HCT116 (cell line): Measurements from ENCODE around the gene PXK. TPM values are rescaled to one million over a fixed set of nuclear protein-coding genes. Genes with fewer than 3 reads are reported as not detected.

ENCODE experiments used
- ATAC-seq: fragments of 200-7000 bp; cut with Tn5 transposase; 2 replicates; pipeline ENCODE4 v1.9.1; 2020; ENCODE audit warnings: mild to moderate bottlenecking, moderate library complexity
- BruUV-seq: library from RNA; stranded (reverse); fragments of 400-500 nt; replicated peaks from 2 replicates; lab custom pipeline; 2021; lab: Mats Ljungman, UMichigan
- CTCF ChIA-PET: fragments of 300-600 bp; sonication (Branson Sonifier 250); formaldehyde crosslinking; loops from one replicate; lab custom pipeline; 2021; ENCODE audit warnings: antibody characterized with exemption; lab: Charles Lee
- POLR2A ChIA-PET: fragments of 300-600, 350-600 bp; sonication (Branson Sonifier 250); formaldehyde crosslinking; loops from one replicate; lab custom pipeline; 2021; ENCODE audit warnings: antibody characterized with exemption; lab: Charles Lee
- RAD21 ChIA-PET, 2 experiments: fragments of 300-600 bp; sonication (Branson Sonifier 250); formaldehyde crosslinking; loops; one replicate each; lab custom pipeline; 2023; ENCODE audit warnings: low total read pairs in 2 of 2; ENCODE audit not compliant: uncharacterized antibody in 2 of 2, unreplicated experiment in 2 of 2, low non-redundant PET in 1 of 2; lab: Charles Lee
- DNase-seq: peaks from one replicate; pipeline ENCODE4 v3.0.0-alpha.2; 2010; ENCODE audit warnings: low read depth, low spot score
- H2AFZ ChIP-seq: fragments of 200-600 bp; shearing (Covaris generic), sonication (generic); 2 replicates; pipeline ENCODE4 v1.6.1; 2017; ENCODE audit warnings: low read depth, mixed run types, mixed read lengths, antibody characterized with exemption, low read length; ENCODE audit not compliant: poor library complexity, severe bottlenecking
- H3K27ac ChIP-seq: 2 replicates; pipeline ENCODE4 v1.5.1; 2012; ENCODE audit warnings: low read depth, low read length
- H3K27me3 ChIP-seq: fragments of 200-600 bp; sonication (generic); 2 replicates; pipeline ENCODE4 v1.6.1; 2016; ENCODE audit warnings: mixed run types, low read length, mixed read lengths; ENCODE audit not compliant: insufficient read depth
- H3K36me3 ChIP-seq, 2 experiments: fragments of 200-500 bp in 1 of 2; fragments of 200-600 bp in 1 of 2; sonication (Bioruptor generic) in 1 of 2; sonication (generic) in 1 of 2; 2 replicates each; pipeline versions ENCODE4 v1.5.1 to v1.6.1; 2014 to 2016; ENCODE audit warnings: low read length in 2 of 2, inconsistent platforms in 1 of 2, mixed read lengths in 1 of 2, mixed run types in 1 of 2; ENCODE audit not compliant: insufficient read depth in 2 of 2, control insufficient read depth in 1 of 2
- H3K4me1 ChIP-seq, 2 experiments: fragments of 200-600 bp in 1 of 2; sonication (generic) in 1 of 2; 2 replicates each; pipeline versions ENCODE4 v1.5.1 to v1.6.1; 2012 to 2017; ENCODE audit warnings: low read length in 2 of 2, inconsistent platforms in 1 of 2, mild to moderate bottlenecking in 1 of 2, mixed read lengths in 1 of 2, mixed run types in 1 of 2, moderate library complexity in 1 of 2; ENCODE audit not compliant: insufficient read depth in 2 of 2, control insufficient read depth in 1 of 2
- H3K4me2 ChIP-seq: fragments of 200-600 bp; sonication (generic); 2 replicates; pipeline ENCODE4 v1.6.1; 2017; ENCODE audit warnings: mixed run types, low read length, mixed read lengths
- H3K4me3 ChIP-seq, 2 experiments: fragments of 200-600 bp in 1 of 2; sonication (generic) in 1 of 2; replicated peaks in 1 of 2; 2 replicates each; pipeline ENCODE4 v1.5.1; 2011 to 2016; ENCODE audit warnings: low read length in 2 of 2, control low read depth in 1 of 2, low read depth in 1 of 2, mild to moderate bottlenecking in 1 of 2, mixed read lengths in 1 of 2, mixed run types in 1 of 2
- H3K79me2 ChIP-seq: fragments of 200-600 bp; sonication (generic); 2 replicates; pipeline ENCODE4 v1.6.1; 2017; ENCODE audit warnings: mild to moderate bottlenecking, mixed run types, low read length, moderate library complexity, mixed read lengths; ENCODE audit not compliant: insufficient read depth
- H3K9ac ChIP-seq: fragments of 200-600 bp; sonication (generic); 2 replicates; pipeline ENCODE4 v1.6.1; 2016; ENCODE audit warnings: low read length, mixed read lengths
- H3K9me2 ChIP-seq: fragments of 200-600 bp; sonication (generic), shearing (Covaris generic); 2 replicates; pipeline ENCODE4 v1.6.1; 2017; ENCODE audit warnings: mixed run types, mild to moderate bottlenecking, moderate library complexity; ENCODE audit not compliant: insufficient read depth
- H3K9me3 ChIP-seq, 2 experiments: fragments of 200-500 bp in 1 of 2; fragments of 200-600 bp in 1 of 2; sonication (Bioruptor generic) in 1 of 2; sonication (generic) in 1 of 2; 2 replicates each; pipeline ENCODE4 v1.6.1; 2014 to 2017; ENCODE audit warnings: low read length in 2 of 2, mixed read lengths in 2 of 2, inconsistent platforms in 1 of 2, low read depth in 1 of 2, mild to moderate bottlenecking in 1 of 2, mixed run types in 1 of 2, moderate library complexity in 1 of 2; ENCODE audit not compliant: control insufficient read depth in 1 of 2, insufficient read depth in 1 of 2
- H4K20me1 ChIP-seq: fragments of 200-600 bp; sonication (generic), shearing (Covaris generic); 2 replicates; pipeline ENCODE4 v1.6.1; 2017; ENCODE audit warnings: mixed run types, mild to moderate bottlenecking, moderate library complexity; ENCODE audit not compliant: insufficient read depth
- EZH2phosphoT487 ChIP-seq: fragments of 200-600 bp; IDR thresholded peaks from 2 replicates; pipeline ENCODE4 v1.6.1; 2018; ENCODE audit warnings: antibody characterized with exemption, borderline replicate concordance
- JUND ChIP-seq: IDR thresholded peaks from 2 replicates; pipeline ENCODE4 v1.6.1; 2012
- RAD21 ChIP-seq: IDR thresholded peaks from 2 replicates; pipeline ENCODE4 v1.6.1; 2012; ENCODE audit warnings: low read depth, mild to moderate bottlenecking
- SIN3A ChIP-seq: IDR thresholded peaks from 2 replicates; pipeline ENCODE4 v1.6.1; 2012; ENCODE audit warnings: low read depth
- SP1 ChIP-seq: IDR thresholded peaks from 2 replicates; pipeline ENCODE4 v1.6.1; 2012; ENCODE audit warnings: low read depth
- TCF7L2 ChIP-seq: IDR thresholded peaks from 2 replicates; pipeline ENCODE4 v1.7.0; 2011; ENCODE audit warnings: borderline replicate concordance, inconsistent platforms; ENCODE audit not compliant: insufficient read depth, insufficient read length; ENCODE audit errors: extremely low read depth
- intact Hi-C: fragments of 100-400 bp; cut with micrococcal nuclease; formaldehyde crosslinking; loops from 2 replicates; pipeline ENCODE4 v1.10.0; 2022
- total RNA-seq: library from RNA; stranded (reverse); gene quantifications from one replicate; pipeline ENCODE4 v1.2.1, GENCODE V29; 2021; ENCODE audit not compliant: unreplicated experiment
- TF ChIP-seq, protein P1 (sequence below): IDR thresholded peaks from 2 replicates; pipeline ENCODE4 v1.6.1; 2012
- TF ChIP-seq, protein P2 (sequence below), 3 experiments: fragments of 200-600 bp in 1 of 3; sonication (generic) in 1 of 3; IDR thresholded peaks in 2 of 3; conservative IDR thresholded peaks in 1 of 3; 2 replicates each; pipeline ENCODE4 v1.5.1; 2012 to 2017; ENCODE audit warnings: low read depth in 2 of 3, low read length in 2 of 3, antibody characterized with exemption in 1 of 3, borderline replicate concordance in 1 of 3, control low read depth in 1 of 3, mild to moderate bottlenecking in 1 of 3, mixed read lengths in 1 of 3, mixed run types in 1 of 3, moderate library complexity in 1 of 3; ENCODE audit not compliant: insufficient read depth in 1 of 3

The PXK gene
- total RNA-seq, 1 experiment from 2014 or later, result 10.2 TPM

DNA sequence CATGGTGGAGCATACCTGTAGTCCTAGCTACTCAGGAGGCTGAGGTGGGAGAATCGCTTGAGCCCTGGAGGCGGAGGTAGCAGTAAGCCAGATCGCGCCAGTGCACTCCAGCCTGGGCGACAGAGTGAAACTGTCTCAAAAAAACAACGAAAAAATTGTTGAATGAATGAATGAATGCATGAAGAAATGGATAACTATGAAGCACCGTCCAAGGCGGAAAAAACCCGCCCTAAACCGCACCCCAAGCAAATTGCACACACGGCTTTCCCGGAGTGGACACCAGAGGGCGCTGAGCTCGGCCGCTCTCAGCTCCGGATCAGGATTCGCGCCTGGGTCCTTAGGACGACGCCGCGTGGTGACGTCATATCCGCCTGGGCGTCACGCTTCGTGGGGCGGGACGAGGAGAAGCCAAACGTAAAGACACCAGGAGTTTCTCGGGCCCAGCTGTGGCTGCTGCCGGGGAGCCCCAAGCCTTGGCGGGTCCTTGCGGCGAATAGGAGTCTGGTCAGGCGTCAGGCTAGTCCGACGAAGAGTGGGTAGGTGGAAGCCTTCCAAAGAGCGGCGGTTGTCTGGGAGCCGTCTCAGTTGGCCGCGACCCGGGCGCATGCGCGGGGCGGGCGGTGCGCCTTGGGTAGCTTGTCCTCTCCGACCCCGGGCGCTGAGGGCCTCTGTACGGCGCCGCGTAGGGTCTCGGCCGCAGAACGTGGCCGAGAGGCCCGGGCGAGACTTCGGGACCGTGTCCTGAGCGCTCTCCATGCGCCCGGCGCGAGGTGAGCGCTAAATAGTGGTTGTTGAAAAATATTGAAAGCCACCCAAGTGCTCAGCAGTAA, 26.6 kb upstream of the PXK start, which contains the start of the genes HTD2 and RPP14 (continued):
- TF ChIP-seq SIN3A, result no peak
- TF ChIP-seq, protein P1, sequence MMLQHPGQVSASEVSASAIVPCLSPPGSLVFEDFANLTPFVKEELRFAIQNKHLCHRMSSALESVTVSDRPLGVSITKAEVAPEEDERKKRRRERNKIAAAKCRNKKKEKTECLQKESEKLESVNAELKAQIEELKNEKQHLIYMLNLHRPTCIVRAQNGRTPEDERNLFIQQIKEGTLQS, result no peak
- TF ChIP-seq TCF7L2, result no peak
- no peak for TF ChIP-seq EZH2phosphoT487
- TF ChIP-seq SP1, result peak; percentile 97

DNA sequence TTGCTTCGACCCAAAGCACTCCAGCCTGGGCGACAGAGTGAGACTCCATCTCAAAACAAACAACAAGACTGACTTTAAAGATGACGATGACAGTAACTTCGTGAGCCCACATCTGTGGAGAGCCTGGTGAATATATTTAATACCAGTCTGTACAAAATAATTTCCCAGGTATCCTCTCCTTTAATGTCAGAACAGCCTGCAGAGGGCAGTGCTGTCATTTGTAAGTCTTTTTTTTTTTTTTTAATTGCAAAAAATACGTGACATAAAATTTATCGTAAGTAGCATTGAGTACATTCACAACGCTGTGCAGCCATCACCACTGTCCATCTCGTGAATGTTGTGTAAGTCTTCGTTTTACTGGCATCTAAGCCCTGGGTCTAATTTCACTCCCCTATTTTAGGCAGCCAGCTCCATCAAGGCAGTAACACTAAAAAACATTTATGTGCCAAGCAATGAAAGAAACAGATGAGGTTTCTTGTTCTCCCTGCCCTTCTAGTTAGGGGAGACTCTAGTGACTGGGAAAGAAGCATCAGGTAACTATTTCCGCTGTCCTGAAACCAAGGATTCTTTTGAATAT, 25.0 kb upstream of the PXK start:
- peaks cover 16 to 19% of the 10 kb centered on the region in 2 experiments for H3K36me3 ChIP-seq
- TF ChIP-seq JUND, result no peak
- TF ChIP-seq, protein P2, sequence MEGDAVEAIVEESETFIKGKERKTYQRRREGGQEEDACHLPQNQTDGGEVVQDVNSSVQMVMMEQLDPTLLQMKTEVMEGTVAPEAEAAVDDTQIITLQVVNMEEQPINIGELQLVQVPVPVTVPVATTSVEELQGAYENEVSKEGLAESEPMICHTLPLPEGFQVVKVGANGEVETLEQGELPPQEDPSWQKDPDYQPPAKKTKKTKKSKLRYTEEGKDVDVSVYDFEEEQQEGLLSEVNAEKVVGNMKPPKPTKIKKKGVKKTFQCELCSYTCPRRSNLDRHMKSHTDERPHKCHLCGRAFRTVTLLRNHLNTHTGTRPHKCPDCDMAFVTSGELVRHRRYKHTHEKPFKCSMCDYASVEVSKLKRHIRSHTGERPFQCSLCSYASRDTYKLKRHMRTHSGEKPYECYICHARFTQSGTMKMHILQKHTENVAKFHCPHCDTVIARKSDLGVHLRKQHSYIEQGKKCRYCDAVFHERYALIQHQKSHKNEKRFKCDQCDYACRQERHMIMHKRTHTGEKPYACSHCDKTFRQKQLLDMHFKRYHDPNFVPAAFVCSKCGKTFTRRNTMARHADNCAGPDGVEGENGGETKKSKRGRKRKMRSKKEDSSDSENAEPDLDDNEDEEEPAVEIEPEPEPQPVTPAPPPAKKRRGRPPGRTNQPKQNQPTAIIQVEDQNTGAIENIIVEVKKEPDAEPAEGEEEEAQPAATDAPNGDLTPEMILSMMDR (IDR thresholded peaks at IDR 0.05 in 2 of 3, conservative IDR thresholded peaks at IDR 0.05 in 1 of 3; ENCODE audit: borderline replicate concordance in 1 of 3, insufficient read depth in 1 of 3, low read depth in 2 of 3, low read length in 2 of 3), result peak; percentile 52 to 76 (median 58)
- peak; percentile 67 for TF ChIP-seq RAD21
- H3K9me3 ChIP-seq, result no peaks in the 10 kb centered on the region
- CTCF ChIA-PET, result interaction anchor here (0.6 to 3.9 kb wide), 14 partner anchors 8 to 326 kb away, joined by 3 to 69 read pairs (median 8); no protein-coding TSS in a partner anchor
- no peaks in the 10 kb centered on the region for H3K9me2 ChIP-seq
- peak overlapping the region; percentile 75 to 99 for H3K4me3 ChIP-seq
- no peak overlapping the region for H2AFZ ChIP-seq
- peaks cover 10% of the 10 kb centered on the region; the same call in 1 of the 2 replicates for H4K20me1 ChIP-seq
- POLR2A ChIA-PET, result interaction anchor here (2.4 kb wide), 1 partner anchor 120 kb away, joined by 18 read pairs; no protein-coding TSS in a partner anchor
- peak overlapping the region; percentile 88 for H3K4me2 ChIP-seq
- peaks cover 0 to 17% of the 10 kb centered on the region in 2 experiments; a peak in 3 of 4 replicates for H3K4me1 ChIP-seq
- peaks cover 57% of the 10 kb centered on the region for H3K79me2 ChIP-seq
- ATAC-seq (peak; percentile 23), DNase-seq (peak; percentile 65)
- no peaks in the 10 kb centered on the region for H3K27me3 ChIP-seq
- RAD21 ChIA-PET, result interaction anchor here (1.7 to 2.8 kb wide), 2 partner anchors 120 kb away, joined by 5 to 7 read pairs; no protein-coding TSS in a partner anchor
- peak overlapping the region; percentile 89; the same call in 1 of the 2 replicates for H3K27ac ChIP-seq
- intact Hi-C loops, result loop anchor here (1.0 to 10.0 kb wide), 3 partner anchors 105 to 343 kb away; no protein-coding TSS in a partner anchor
- no TSS peak for BruUV-seq
- peak overlapping the region; percentile 86 for H3K9ac ChIP-seq
